ENCODE results near the gene PRKCE. TPM values are rescaled to one million over a fixed set of nuclear protein-coding genes. Genes with fewer than 3 reads are reported as not detected.

The PRKCE gene
- total RNA-seq, 1 experiment from 2014 or later: 14.0 TPM

GRCh38 chr2:45688479-45689298 lies 37.2 kb downstream of the PRKCE start:
- H3K36me3 ChIP-seq (ENCODE audit: control insufficient read depth, insufficient read depth, low read length): no peaks in the 10 kb centered on the region
- no peak overlapping the region for H3K4me3 ChIP-seq (ENCODE audit: low read depth in 2 of 2, low read length in 2 of 2)
- H3K27ac ChIP-seq (ENCODE audit: low read length): no peak overlapping the region
- H3K27me3 ChIP-seq (ENCODE audit: control insufficient read depth, insufficient read depth, low read length): no peaks in the 10 kb centered on the region
- CTCF ChIA-PET: no interaction called here
- H3K9me3 ChIP-seq (ENCODE audit: control insufficient read depth, insufficient read depth, low read depth, low read length): no peaks in the 10 kb centered on the region; the same call in 1 of the 2 replicates
- in situ Hi-C loops (cut with HindIII; ENCODE audit: low pct_unique_long_range_greater_than_20kb, low sequenced_read_pairs) (no loop called here), intact Hi-C loops (cut with micrococcal nuclease; ENCODE audit: unreplicated experiment) (no loop called here)
- POLR2A ChIA-PET: no interaction called here
- no peak for DNase-seq (ENCODE audit: low read depth, low spot score)
- no peaks in the 10 kb centered on the region; the same call in 1 of the 2 replicates for H3K4me1 ChIP-seq (ENCODE audit: control insufficient read depth, insufficient read depth, low read length)
- TF ChIP-seq REST (IDR thresholded peaks at IDR 0.05; ENCODE audit: insufficient read depth in 1 of 2, low read depth in 2 of 2, low read length in 1 of 2) (no peak), TCF7L2 (IDR thresholded peaks at IDR 0.05; ENCODE audit: low read depth, low read length) (no peak), CTCF (IDR thresholded peaks at IDR 0.05) (no peak), POLR2AphosphoS5 (IDR thresholded peaks at IDR 0.05; ENCODE audit: low read depth, low read length) (no peak), SIN3A (IDR thresholded peaks at IDR 0.05; ENCODE audit: borderline replicate concordance, insufficient read depth, low read depth, low read length) (no peak)
- no peak for ATAC-seq
- no TSS peak for BruUV-seq (replicated peaks)

GRCh38 chr2:45690231-45690630 lies 38.8 kb downstream of the PRKCE start:
- POLR2A ChIA-PET: no interaction called here
- Histone ChIP-seq H3K27ac (ENCODE audit: low read length) (no peak overlapping the region), H3K9me3 (ENCODE audit: control insufficient read depth, insufficient read depth, low read depth, low read length) (no peaks in the 10 kb centered on the region; the same call in 1 of the 2 replicates), H3K4me1 (ENCODE audit: control insufficient read depth, insufficient read depth, low read length) (no peaks in the 10 kb centered on the region), H3K27me3 (ENCODE audit: control insufficient read depth, insufficient read depth, low read length) (no peaks in the 10 kb centered on the region), H3K4me3 (ENCODE audit: low read depth in 2 of 2, low read length in 2 of 2) (no peak overlapping the region), H3K36me3 (ENCODE audit: control insufficient read depth, insufficient read depth, low read length) (no peaks in the 10 kb centered on the region)
- intact Hi-C loops (cut with micrococcal nuclease; ENCODE audit: unreplicated experiment): no loop called here
- no TSS peak for BruUV-seq (replicated peaks)
- TF ChIP-seq CTCF (IDR thresholded peaks at IDR 0.05) (no peak), POLR2AphosphoS5 (IDR thresholded peaks at IDR 0.05; ENCODE audit: low read depth, low read length) (no peak), TCF7L2 (IDR thresholded peaks at IDR 0.05; ENCODE audit: low read depth, low read length) (no peak), SIN3A (IDR thresholded peaks at IDR 0.05; ENCODE audit: borderline replicate concordance, insufficient read depth, low read depth, low read length) (no peak), REST (IDR thresholded peaks at IDR 0.05; ENCODE audit: insufficient read depth in 1 of 2, low read depth in 2 of 2, low read length in 1 of 2) (no peak)
- CTCF ChIA-PET: no interaction called here
- no peak for DNase-seq (ENCODE audit: low read depth, low spot score)
- ATAC-seq: no peak
- in situ Hi-C loops (cut with HindIII; ENCODE audit: low pct_unique_long_range_greater_than_20kb, low sequenced_read_pairs): no loop called here
